Caco-2 (cell line): ENCODE results near the gene BFSP1. TPM values are rescaled to one million over a fixed set of nuclear protein-coding genes. Genes with fewer than 3 reads are reported as not detected.

ENCODE experiments used
- BruUV-seq: library from RNA; stranded (reverse); fragments of 400-500 nt; replicated peaks from 2 replicates; lab custom pipeline; 2021; lab: Mats Ljungman, UMichigan
- CTCF ChIA-PET: fragments of 300-600 bp; sonication (Branson Sonifier 250); formaldehyde crosslinking; loops from one replicate; lab custom pipeline; 2022; ENCODE audit warnings: antibody characterized with exemption; lab: Charles Lee
- POLR2A ChIA-PET: fragments of 300-600 bp; sonication (Branson Sonifier 250); formaldehyde crosslinking; loops from one replicate; lab custom pipeline; 2022; ENCODE audit warnings: antibody characterized with exemption; lab: Charles Lee
- DNase-seq, 2 experiments: peaks; one replicate each; pipeline versions ENCODE4 v3.0.0 to v3.0.0-alpha.2; 2020 to 2022
- H3K27me3 ChIP-seq: replicated peaks from 2 replicates; pipeline ENCODE4 v1.6.0; 2011; ENCODE audit warnings: low read length; ENCODE audit not compliant: control insufficient read depth, insufficient read depth
- H3K36me3 ChIP-seq: 2 replicates; pipeline ENCODE4 v1.5.1; 2011; ENCODE audit warnings: low read length; ENCODE audit not compliant: control insufficient read depth, insufficient read depth
- H3K4me1 ChIP-seq: fragments of 250-450 bp; sonication (Bioruptor Pico); 2 replicates; pipeline ENCODE4 v1.5.1; 2020; ENCODE audit warnings: mild to moderate bottlenecking
- H3K4me3 ChIP-seq: 2 replicates; pipeline ENCODE4 v1.5.1; 2011; ENCODE audit warnings: low read depth, mild to moderate bottlenecking, control low read depth, low read length
- H3K9me3 ChIP-seq: fragments of 250-450 bp; sonication (Bioruptor Pico); 2 replicates; pipeline ENCODE4 v1.5.1; 2020; ENCODE audit warnings: mild to moderate bottlenecking, moderate library complexity
- H3K27ac Mint-ChIP-seq: one replicate; pipeline ENCODE4 v1.8.0; 2022; ENCODE audit warnings: mixed read lengths; ENCODE audit not compliant: unreplicated experiment
- H3K27me3 Mint-ChIP-seq: one replicate; pipeline ENCODE4 v1.8.0; 2022; ENCODE audit warnings: mixed read lengths; ENCODE audit not compliant: insufficient read depth, unreplicated experiment
- H3K36me3 Mint-ChIP-seq: one replicate; pipeline ENCODE4 v1.8.0; 2022; ENCODE audit warnings: mild to moderate bottlenecking, mixed read lengths; ENCODE audit not compliant: insufficient read depth, unreplicated experiment
- H3K4me1 Mint-ChIP-seq: one replicate; pipeline ENCODE4 v1.8.0; 2022; ENCODE audit warnings: low read depth, mixed read lengths; ENCODE audit not compliant: unreplicated experiment
- H3K4me3 Mint-ChIP-seq: one replicate; pipeline ENCODE4 v1.8.0; 2022; ENCODE audit warnings: mild to moderate bottlenecking, moderate library complexity, mixed read lengths; ENCODE audit not compliant: unreplicated experiment
- H3K9me3 Mint-ChIP-seq: one replicate; pipeline ENCODE4 v1.8.0; 2022; ENCODE audit warnings: mixed read lengths; ENCODE audit not compliant: unreplicated experiment
- intact Hi-C: fragments of 100-400 bp; cut with micrococcal nuclease; formaldehyde crosslinking; loops from one replicate; pipeline ENCODE4 v1.10.0; 2022; ENCODE audit not compliant: unreplicated experiment
- total RNA-seq: library from RNA; stranded (reverse); gene quantifications from 2 replicates; pipeline ENCODE4 v1.2.3, GENCODE V29; 2022
- TF ChIP-seq, protein P1 (sequence below), 2 experiments: fragments of 200-600 bp in 1 of 2; IDR thresholded peaks; 1 replicate in 1 of 2; 2 replicates in 1 of 2; pipeline versions ENCODE4 v1.5.1 to v1.8.0; 2011 to 2022; ENCODE audit warnings: antibody characterized with exemption in 1 of 2, control low read depth in 1 of 2, inconsistent platforms in 1 of 2, low read depth in 1 of 2, low read length in 1 of 2, mild to moderate bottlenecking in 1 of 2, moderate library complexity in 1 of 2; ENCODE audit not compliant: insufficient read depth in 1 of 2, severe bottlenecking in 1 of 2, unreplicated experiment in 1 of 2

Gene BFSP1
- total RNA-seq, 1 experiment from 2014 or later, result 22.7 TPM

- H3K27me3 Mint-ChIP-seq, result no peaks in the 10 kb centered on the region
- peaks cover 15% of the 10 kb centered on the region for H3K4me1 Mint-ChIP-seq
- no peak overlapping the region for H3K27ac Mint-ChIP-seq
- H3K9me3 Mint-ChIP-seq, result no peaks in the 10 kb centered on the region
- POLR2A ChIA-PET, result no interaction called here
- TF ChIP-seq, protein P1, sequence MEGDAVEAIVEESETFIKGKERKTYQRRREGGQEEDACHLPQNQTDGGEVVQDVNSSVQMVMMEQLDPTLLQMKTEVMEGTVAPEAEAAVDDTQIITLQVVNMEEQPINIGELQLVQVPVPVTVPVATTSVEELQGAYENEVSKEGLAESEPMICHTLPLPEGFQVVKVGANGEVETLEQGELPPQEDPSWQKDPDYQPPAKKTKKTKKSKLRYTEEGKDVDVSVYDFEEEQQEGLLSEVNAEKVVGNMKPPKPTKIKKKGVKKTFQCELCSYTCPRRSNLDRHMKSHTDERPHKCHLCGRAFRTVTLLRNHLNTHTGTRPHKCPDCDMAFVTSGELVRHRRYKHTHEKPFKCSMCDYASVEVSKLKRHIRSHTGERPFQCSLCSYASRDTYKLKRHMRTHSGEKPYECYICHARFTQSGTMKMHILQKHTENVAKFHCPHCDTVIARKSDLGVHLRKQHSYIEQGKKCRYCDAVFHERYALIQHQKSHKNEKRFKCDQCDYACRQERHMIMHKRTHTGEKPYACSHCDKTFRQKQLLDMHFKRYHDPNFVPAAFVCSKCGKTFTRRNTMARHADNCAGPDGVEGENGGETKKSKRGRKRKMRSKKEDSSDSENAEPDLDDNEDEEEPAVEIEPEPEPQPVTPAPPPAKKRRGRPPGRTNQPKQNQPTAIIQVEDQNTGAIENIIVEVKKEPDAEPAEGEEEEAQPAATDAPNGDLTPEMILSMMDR (IDR thresholded peaks at IDR 0.05; ENCODE audit: insufficient read depth in 1 of 2, low read depth in 1 of 2, low read length in 1 of 2, severe bottlenecking in 1 of 2, unreplicated experiment in 1 of 2), result no peak
- H3K36me3 Mint-ChIP-seq, result no peaks in the 10 kb centered on the region
- Histone ChIP-seq H3K9me3 (no peaks in the 10 kb centered on the region), H3K27me3 (no peaks in the 10 kb centered on the region), H3K4me1 (peaks cover 19% of the 10 kb centered on the region), H3K4me3 (no peak overlapping the region), H3K36me3 (no peaks in the 10 kb centered on the region)
- intact Hi-C loops, result no loop called here
- H3K4me3 Mint-ChIP-seq, result no peak overlapping the region
- BruUV-seq, result no TSS peak
- CTCF ChIA-PET, result no interaction called here
- DNase-seq, result no peak
These were observed 19.8 kb downstream of the BFSP1 start for GRCh38 chr20:17511401-17511800.

GRCh38 chr20:17510548-17510947 is 20.6 kb downstream of the BFSP1 start:
- Histone ChIP-seq H3K4me1 (peaks cover 16% of the 10 kb centered on the region), H3K27me3 (no peaks in the 10 kb centered on the region), H3K36me3 (no peaks in the 10 kb centered on the region), H3K4me3 (no peak overlapping the region), H3K9me3 (no peaks in the 10 kb centered on the region)
- DNase-seq, result no peak
- intact Hi-C loops, result no loop called here
- POLR2A ChIA-PET, result no interaction called here
- no peaks in the 10 kb centered on the region for H3K27me3 Mint-ChIP-seq
- BruUV-seq, result no TSS peak
- TF ChIP-seq, protein P1 (IDR thresholded peaks at IDR 0.05; ENCODE audit: insufficient read depth in 1 of 2, low read depth in 1 of 2, low read length in 1 of 2, severe bottlenecking in 1 of 2, unreplicated experiment in 1 of 2), result no peak
- H3K4me3 Mint-ChIP-seq, result no peak overlapping the region
- H3K36me3 Mint-ChIP-seq, result no peaks in the 10 kb centered on the region
- CTCF ChIA-PET, result no interaction called here
- H3K9me3 Mint-ChIP-seq, result no peaks in the 10 kb centered on the region
- no peak overlapping the region for H3K27ac Mint-ChIP-seq
- H3K4me1 Mint-ChIP-seq, result peaks cover 16% of the 10 kb centered on the region

DNA sequence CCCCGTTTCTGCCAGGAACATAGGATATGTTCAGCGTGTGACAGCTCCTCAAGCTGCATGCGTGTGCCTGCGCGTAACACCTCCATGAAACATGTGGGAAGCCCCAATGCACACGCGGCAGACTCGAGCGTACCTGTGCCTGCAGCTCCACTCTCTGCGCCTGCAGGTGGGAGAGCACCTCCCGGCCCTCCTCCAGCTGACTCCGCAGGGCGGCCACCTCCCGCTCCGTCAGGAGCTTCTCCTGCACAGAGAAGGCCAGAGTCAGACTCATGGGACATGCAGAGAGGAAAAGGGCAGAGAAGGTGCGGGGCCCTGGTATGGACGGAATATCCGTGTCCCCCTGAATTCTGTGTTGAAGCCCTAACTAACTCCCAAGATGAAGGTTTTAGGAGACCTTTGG is 22.4 kb downstream of the BFSP1 start:
- TF ChIP-seq, protein P1 (IDR thresholded peaks at IDR 0.05; ENCODE audit: insufficient read depth in 1 of 2, low read depth in 1 of 2, low read length in 1 of 2, severe bottlenecking in 1 of 2, unreplicated experiment in 1 of 2), result no peak
- ChIA-PET POLR2A (no interaction called here), CTCF (interaction anchor here (0.6 to 1.2 kb wide), 2 partner anchors 141 to 422 kb away, joined by 4 to 6 read pairs; no protein-coding TSS in a partner anchor)
- Histone ChIP-seq H3K4me3 (no peak overlapping the region), H3K27me3 (no peaks in the 10 kb centered on the region), H3K4me1 (peaks cover 12% of the 10 kb centered on the region; the same call in 1 of the 2 replicates), H3K36me3 (no peaks in the 10 kb centered on the region), H3K9me3 (no peaks in the 10 kb centered on the region)
- BruUV-seq, result no TSS peak
- H3K36me3 Mint-ChIP-seq, result no peaks in the 10 kb centered on the region
- no peak overlapping the region for H3K27ac Mint-ChIP-seq
- H3K4me1 Mint-ChIP-seq, result peaks cover 24% of the 10 kb centered on the region
- no peak overlapping the region for H3K4me3 Mint-ChIP-seq
- H3K27me3 Mint-ChIP-seq, result no peaks in the 10 kb centered on the region
- DNase-seq, result no peak
- intact Hi-C loops, result loop anchor here (5.0 to 10.0 kb wide), 2 partner anchors 386 to 764 kb away; no protein-coding TSS in a partner anchor
- H3K9me3 Mint-ChIP-seq, result no peaks in the 10 kb centered on the region
